Heart left ventricle (tissue), 16 donors: ENCODE measurements around the gene PRKCA. TPM values are rescaled to one million over a fixed set of nuclear protein-coding genes. Genes with fewer than 3 reads are reported as not detected.

Source experiments
- ATAC-seq, 4 donors: fragments of 200-7000 bp; cut with Tn5 transposase; one replicate each; pipeline ENCODE4 v1.9.1; 2020 to 2022; ENCODE audit warnings: moderate library complexity in 4 of 4, mild to moderate bottlenecking in 3 of 4, moderate number of reproducible peaks in 1 of 4
- DNase-seq, 5 donors: peaks; one replicate each; pipeline ENCODE4 v3.0.0-alpha.2; 2020
- H3K27ac ChIP-seq, 12 donors: fragments of 200-600 bp; sonication (generic) in 4 of 12; one replicate each; pipeline versions ENCODE4 v1.5.0 to v1.8.0; 2016 to 2022; ENCODE audit warnings: mild to moderate bottlenecking in 2 of 12
- H3K27me3 ChIP-seq, 9 donors: fragments of 200-600 bp; sonication (generic) in 2 of 9; one replicate each; pipeline versions ENCODE4 v1.5.1 to v1.8.0; 2016 to 2022; ENCODE audit warnings: mild to moderate bottlenecking in 3 of 9
- H3K36me3 ChIP-seq, 9 donors: fragments of 200-600 bp; sonication (generic) in 2 of 9; one replicate each; pipeline versions ENCODE4 v1.5.0 to v1.8.0; 2018 to 2022; ENCODE audit warnings: mild to moderate bottlenecking in 2 of 9
- H3K4me1 ChIP-seq, 12 donors: fragments of 200-600 bp; sonication (generic) in 4 of 12; one replicate each; pipeline versions ENCODE4 v1.5.0 to v1.8.0; 2016 to 2022; ENCODE audit warnings: mild to moderate bottlenecking in 3 of 12
- H3K4me3 ChIP-seq, 12 donors: fragments of 200-600 bp; sonication (generic) in 4 of 12; one replicate each; pipeline versions ENCODE4 v1.5.0 to v1.8.0; 2017 to 2022; ENCODE audit warnings: mild to moderate bottlenecking in 9 of 12, moderate library complexity in 4 of 12
- H3K9me3 ChIP-seq, 12 donors: fragments of 200-600 bp; sonication (generic) in 4 of 12; one replicate each; pipeline versions ENCODE4 v1.5.0 to v1.8.0; 2016 to 2022; ENCODE audit warnings: mild to moderate bottlenecking in 1 of 12
- CTCF ChIP-seq, 12 donors: fragments of 200-600 bp; sonication (generic) in 4 of 12; IDR thresholded peaks; one replicate each; pipeline versions ENCODE4 v1.5.0 to v1.8.0; 2018 to 2022; ENCODE audit warnings: antibody characterized with exemption in 12 of 12, mild to moderate bottlenecking in 5 of 12
- POLR2A ChIP-seq, 2 donors: fragments of 450-650 bp; IDR thresholded peaks; one replicate each; pipeline ENCODE4 v1.6.1; 2017; ENCODE audit warnings: antibody characterized with exemption in 2 of 2, mild to moderate bottlenecking in 2 of 2, moderate library complexity in 2 of 2
- WGBS, 4 donors: extraction: QIAGEN DNeasy Blood & Tissue Kit in 2 of 4; methylation state at CpG; one replicate each; pipeline versions ENCODE4 v1.1.5 to v1.1.7; 2013 to 2018; 5-methylcytosine and 5-hydroxymethylcytosine counted together
- intact Hi-C, 10 donors: fragments of 100-400 bp; cut with DNase I; formaldehyde crosslinking; loops; one replicate each; pipeline versions ENCODE4 v1.11.1 to v1.14.2; 2022
- polyA plus RNA-seq, 2 donors: library from polyadenylated mRNA; stranded (reverse); fragments of 200-250 nt; gene quantifications; one replicate each; pipeline ENCODE4 v1.2.3, GENCODE V29; 2013
- total RNA-seq, 9 donors: library from RNA; depleted of rRNA in 2 of 9; stranded (reverse); fragments of >200 nt in 2 of 9; fragmentation: NEBNext Ultra II Directional in 3 of 9; extraction: Animal tissue kit (Norgen Biotek cat#: 25700) in 3 of 9; gene quantifications; one replicate each; pipeline versions ENCODE4 v1.1.0 to v1.2.4, GENCODE V29; 2016 to 2023
- donor health status: ischemic (EF 13 %, LVEDD 7.1; RV severe dilation, severe dysfunction).
- donor health status: healthy with polysubstance abuse.
- donor health status: DM: no; HTN: yes; CAD: no.
- donor health status: DM: no; HTN: no; CAD: no.
- donor health status: ischemic (EF 25% LVEDD 6.9; RV normal size, moderate dysfunction).
- donor health status: ischemic (EF 25% LVEDD 5.7; RV mildly dilated, moderate dysfunction).
- donor health status: healthy.
- donor health status: DM: yes; HTN: yes; CAD: no.
- donor health status: ischemic (EF 35%, LVEDD 5.7; RV mildly dilated, moderate dysfunction).
- donor health status: nonischemic (EF 11% LVEDD 7.7; RV severe dilation, severe dysfunction).
- donor health status: DM: yes; HTN: yes; CAD: no.
- donor health status: PGD.
- donor health status: ischemic (EF 29% LVEDD 5.4; RV normal size, mild dysfunction).
- donor health status: nonischemic (EF 23%, LVEDD 6.1; RV moderate dilation, normal function).

Gene PRKCA
- total and polyA plus RNA-seq, 11 donors, result 3.4 to 26.8 (median 11.4) TPM

GRCh38 chr17:66542129-66542966 is 239.9 kb downstream of the PRKCA start:
- 45 to 54% (median 48%) methylated on average over 4 of the region's 4 CpGs for WGBS, 4 donors
- Histone ChIP-seq H3K9me3 (peaks cover 0 to 14% (median 0%) of the 10 kb centered on the region in 12 donors), H3K4me1 (peaks cover 0 to 33% (median 19%) of the 10 kb centered on the region in 12 donors), H3K4me3 (no peak overlapping the region), H3K36me3 (no peaks in the 10 kb centered on the region), H3K27me3 (no peaks in the 10 kb centered on the region), H3K27ac (peak overlapping the region in 7 of 12 donors; percentile 3 to 74 (median 37))
- DNase-seq, result no peak
- intact Hi-C loops, result no loop called here
- peak in 2 of 4 donors; percentile 34 to 50 for ATAC-seq
- TF ChIP-seq CTCF (IDR thresholded peaks at IDR 0.05), result no peak
- no peak for TF ChIP-seq POLR2A (IDR thresholded peaks at IDR 0.05)

- DNase-seq (no peak), ATAC-seq (no peak)
- WGBS, 4 donors, result 90 to 97% (median 93%) methylated on average over 3 of the region's 3 CpGs
- H3K27ac ChIP-seq, result peak overlapping the region in 1 of 12 donors; percentile 74
- peaks cover 0 to 14% (median 0%) of the 10 kb centered on the region in 12 donors for H3K9me3 ChIP-seq
- TF ChIP-seq POLR2A (IDR thresholded peaks at IDR 0.05) (no peak), CTCF (IDR thresholded peaks at IDR 0.05) (no peak)
- H3K4me1 ChIP-seq, result peaks cover 0 to 33% (median 20%) of the 10 kb centered on the region in 12 donors
- no peaks in the 10 kb centered on the region for H3K36me3 ChIP-seq
- H3K27me3 ChIP-seq, result no peaks in the 10 kb centered on the region
- intact Hi-C loops, result no loop called here
- H3K4me3 ChIP-seq, result no peak overlapping the region
Measured at GRCh38 chr17:66542967-66543520, 240.6 kb downstream of the PRKCA start.

GRCh38 chr17:66543526-66543925 is 241.1 kb downstream of the PRKCA start:
- no peaks in the 10 kb centered on the region for H3K36me3 ChIP-seq
- 86 to 98% (median 93%) methylated on average over 2 of the region's 2 CpGs for WGBS, 4 donors
- TF ChIP-seq POLR2A (IDR thresholded peaks at IDR 0.05) (no peak), CTCF (IDR thresholded peaks at IDR 0.05) (no peak)
- DNase-seq, result no peak
- intact Hi-C loops, result no loop called here
- H3K27ac ChIP-seq, result peak overlapping the region in 1 of 12 donors; percentile 74
- no peaks in the 10 kb centered on the region for H3K27me3 ChIP-seq
- no peak for ATAC-seq
- no peak overlapping the region for H3K4me3 ChIP-seq
- H3K4me1 ChIP-seq, result peaks cover 0 to 33% (median 20%) of the 10 kb centered on the region in 12 donors
- H3K9me3 ChIP-seq, result peaks cover 0 to 14% (median 0%) of the 10 kb centered on the region in 12 donors

GRCh38 chr17:66545918-66546317 is 243.5 kb downstream of the PRKCA start:
- no peaks in the 10 kb centered on the region for H3K27me3 ChIP-seq
- H3K27ac ChIP-seq, result no peak overlapping the region
- TF ChIP-seq CTCF (IDR thresholded peaks at IDR 0.05) (no peak), POLR2A (IDR thresholded peaks at IDR 0.05) (no peak)
- peaks cover 0 to 14% (median 0%) of the 10 kb centered on the region in 12 donors for H3K9me3 ChIP-seq
- ATAC-seq (no peak), DNase-seq (no peak)
- H3K36me3 ChIP-seq, result no peaks in the 10 kb centered on the region
- H3K4me3 ChIP-seq, result no peak overlapping the region
- 77 to 89% (median 80%) methylated on average over 2 of the region's 2 CpGs for WGBS, 4 donors
- peaks cover 0 to 33% (median 13%) of the 10 kb centered on the region in 12 donors for H3K4me1 ChIP-seq
- intact Hi-C loops, result no loop called here
